Measurements from ENCODE around the gene RACGAP1.

GRCh38 chr12:50006280-50006679 lies 19.0 kb downstream of the RACGAP1 start:
- no peak for TF ChIP-seq CTCF (IDR thresholded peaks at IDR 0.05)
- no peak for TF ChIP-seq POLR2A (IDR thresholded peaks at IDR 0.05)
